IPS-NIHi11 (cell line): ENCODE results near the gene UBE2J1.

ENCODE experiments used
- DNase-seq: peaks from one replicate; pipeline ENCODE4 v3.0.0; 2012; ENCODE audit warnings: mixed read lengths, low spot score

Gene UBE2J1

DNA sequence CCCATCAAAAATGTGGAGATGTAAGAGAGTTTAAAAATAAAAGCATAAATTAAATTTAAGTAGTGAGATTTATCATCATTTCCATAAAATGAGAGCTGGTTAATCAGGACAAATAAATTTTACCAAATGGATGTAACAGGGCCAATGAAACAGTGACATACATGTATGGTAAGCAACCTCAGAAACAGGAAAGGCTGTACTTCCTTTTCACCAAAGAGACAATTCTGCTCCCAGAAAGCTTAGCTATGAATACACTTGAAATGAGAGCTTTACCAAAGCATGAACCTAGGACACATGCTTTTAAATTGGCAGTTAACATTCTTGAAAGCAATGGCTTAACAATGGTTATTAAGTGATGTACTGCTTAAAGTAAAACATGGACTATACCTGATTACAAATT lies 12.1 kb upstream of the UBE2J1 start:
- no peak for DNase-seq

GRCh38 chr6:89361171-89361570 lies 8.6 kb upstream of the UBE2J1 start:
- DNase-seq: no peak

DNA sequence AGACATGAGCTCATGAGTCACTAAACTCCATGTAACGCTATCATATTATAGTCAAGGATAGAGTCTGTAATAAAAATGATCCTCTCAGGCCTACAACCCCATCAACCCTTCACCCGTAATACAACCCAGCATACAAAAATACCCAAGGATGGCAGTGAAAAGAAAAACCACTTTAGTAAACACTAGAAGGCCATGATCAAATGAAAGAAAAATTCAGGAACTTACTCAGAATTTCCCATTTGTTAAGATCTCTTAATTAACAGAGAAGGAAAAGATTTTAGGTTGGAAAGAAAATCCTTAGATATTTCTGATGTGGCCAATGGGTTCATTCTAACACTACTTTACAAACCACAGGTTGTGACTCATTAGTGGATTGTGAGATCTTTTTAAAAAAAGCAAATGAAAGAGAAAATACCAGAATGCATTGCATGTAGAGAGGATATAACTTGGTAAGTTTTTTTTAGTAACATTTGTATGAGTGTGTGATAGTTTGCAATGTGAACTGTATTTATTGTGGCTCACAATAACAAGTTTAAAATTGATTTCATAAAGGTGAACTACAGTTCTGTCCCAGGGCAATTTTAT lies 8.0 kb upstream of the UBE2J1 start:
- DNase-seq: no peak

- DNase-seq: no peak
Measured at GRCh38 chr6:89359561-89359960, 7.0 kb upstream of the UBE2J1 start.

DNA sequence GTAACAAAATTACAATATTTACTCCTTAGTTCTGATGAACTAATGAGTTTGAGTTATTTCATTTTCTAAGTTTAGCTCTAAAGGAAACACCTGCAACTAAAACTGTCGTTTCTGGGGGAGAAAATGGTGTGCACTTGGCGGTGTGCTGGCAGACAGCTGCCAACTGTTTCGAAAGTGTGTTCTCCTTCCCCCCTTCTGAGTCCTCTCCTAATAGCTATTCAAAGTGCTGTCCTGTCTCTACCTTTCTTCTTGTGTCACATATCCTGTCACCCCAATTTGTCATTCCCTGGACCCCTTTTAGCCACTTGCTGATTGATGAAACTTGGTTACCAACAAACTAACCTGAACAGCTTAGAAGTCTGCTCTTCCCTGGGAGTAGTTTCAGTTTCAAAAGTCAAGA lies 4.9 kb upstream of the UBE2J1 start:
- no peak for DNase-seq

DNA sequence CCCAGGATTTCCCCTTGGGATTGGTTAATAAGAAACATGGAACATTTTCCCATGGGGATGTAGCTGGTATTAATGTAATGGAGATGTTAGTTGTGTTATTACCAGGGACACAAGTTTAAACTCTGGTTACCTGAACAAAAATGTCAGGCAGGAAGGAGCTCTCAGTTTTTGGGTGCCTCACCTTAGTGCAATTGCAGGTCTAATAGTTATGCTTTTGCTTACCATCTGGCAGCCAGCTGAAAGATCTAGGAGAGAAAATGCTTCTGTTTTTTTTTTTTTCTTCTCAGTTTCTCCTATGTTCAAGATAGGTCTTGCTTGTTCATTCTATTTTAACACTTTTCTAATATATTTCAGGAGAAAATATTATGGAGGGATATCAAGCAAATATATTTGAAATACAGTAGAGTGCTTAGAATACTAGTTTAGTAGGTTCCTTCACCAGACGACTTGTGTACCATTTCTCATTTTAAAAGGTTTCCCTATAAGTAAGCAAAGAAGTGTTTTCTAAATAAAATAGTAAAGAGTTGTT lies 4.2 kb upstream of the UBE2J1 start:
- DNase-seq: no peak

GRCh38 chr6:89355511-89356194 lies 3.1 kb upstream of the UBE2J1 start:
- no peak for DNase-seq

GRCh38 chr6:89353702-89354392 lies 1.3 kb upstream of the UBE2J1 start:
- DNase-seq: no peak

DNA sequence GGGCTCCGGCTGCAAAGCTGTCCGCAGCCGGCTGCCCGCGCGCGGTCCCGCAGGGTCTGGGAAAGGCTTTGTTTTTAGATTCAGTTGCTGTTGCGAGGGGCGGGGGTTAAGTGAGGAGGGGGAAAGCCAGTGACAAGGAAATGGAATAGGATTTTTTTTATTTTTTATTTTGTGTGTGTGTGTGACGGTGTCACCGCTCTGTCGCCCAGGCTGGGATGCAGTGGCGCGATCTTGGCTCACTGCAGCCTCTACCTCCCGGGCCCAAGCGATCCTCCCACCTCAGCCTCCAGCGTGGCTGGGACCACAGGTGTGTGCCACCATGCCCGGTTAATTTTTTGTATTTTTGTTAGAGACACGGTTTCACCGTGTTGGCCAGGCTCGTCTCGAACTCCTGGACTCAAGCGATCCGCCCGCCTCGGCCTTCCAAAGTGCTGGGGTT lies 615 bp upstream of the UBE2J1 start:
- no peak for DNase-seq

DNA sequence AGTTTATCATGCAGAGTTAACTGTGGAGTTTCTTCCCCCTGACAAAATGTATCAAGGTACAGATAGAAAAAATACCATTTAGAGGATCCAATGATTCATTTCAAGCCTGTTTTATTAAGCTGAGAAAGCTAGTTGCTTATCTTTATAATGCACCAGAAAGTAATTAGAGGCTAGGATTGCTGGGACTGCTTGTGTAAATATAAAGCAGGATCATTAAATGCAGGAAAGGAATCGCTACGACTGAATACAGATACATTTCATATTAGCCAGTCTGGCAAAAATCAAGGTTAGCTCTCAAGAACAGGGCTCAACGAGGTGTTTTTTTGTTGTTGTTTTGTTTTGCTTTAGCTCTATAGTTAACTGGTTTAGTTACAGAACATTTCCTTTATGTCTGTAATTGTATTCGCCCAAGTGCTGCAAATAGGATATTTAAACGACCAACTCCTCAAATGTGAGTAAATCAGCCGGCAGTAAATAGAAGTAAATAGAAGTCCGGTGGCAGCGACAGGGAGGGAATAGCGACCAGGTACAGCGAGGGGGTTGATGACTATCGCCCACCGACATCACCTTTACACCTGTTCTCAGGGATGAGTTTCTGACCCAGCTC lies 748 bp downstream of the UBE2J1 start:
- no peak for DNase-seq

GRCh38 chr6:89350281-89350966 lies 2.1 kb downstream of the UBE2J1 start:
- DNase-seq: no peak

- no peak for DNase-seq
Measured at GRCh38 chr6:89348372-89348771, 4.2 kb downstream of the UBE2J1 start.

DNA sequence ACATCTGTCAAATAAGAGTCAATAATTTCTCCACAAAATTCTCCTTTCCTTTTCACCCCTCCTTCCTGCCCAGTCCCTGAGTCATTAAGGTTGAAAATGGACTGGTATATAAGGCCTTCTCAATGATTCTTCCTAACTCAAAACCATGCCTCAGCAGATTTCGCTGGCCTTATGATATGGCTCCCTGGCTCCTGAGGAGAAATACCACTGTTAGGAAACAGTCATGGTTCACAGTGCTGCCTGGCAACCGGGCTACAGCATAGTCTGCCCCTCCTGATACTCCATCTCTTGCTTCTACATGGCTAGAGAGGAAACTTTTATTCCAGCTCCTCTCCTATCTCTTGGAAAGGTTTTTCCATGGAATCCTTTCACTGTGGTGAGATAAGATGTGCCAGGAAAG lies 4.7 kb downstream of the UBE2J1 start:
- no peak for DNase-seq

DNA sequence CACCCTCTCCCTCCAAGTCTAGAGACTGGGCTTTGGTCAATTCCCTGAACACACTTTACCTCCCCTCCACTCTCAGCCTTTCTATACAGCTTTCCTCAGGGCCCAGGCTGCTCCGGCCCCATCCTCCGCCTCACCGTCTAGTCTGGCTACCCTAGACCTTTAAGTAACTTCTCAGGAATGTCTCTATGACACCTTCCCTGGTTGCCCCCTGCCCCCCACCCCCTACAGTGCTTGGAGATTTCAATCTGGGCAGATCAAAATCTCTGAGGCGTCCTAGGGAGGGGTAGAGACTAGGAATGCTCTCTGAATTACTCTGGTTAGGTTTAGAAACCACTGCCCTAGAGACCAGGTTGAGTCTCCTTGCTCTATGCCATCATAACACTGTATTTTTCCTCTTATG lies 6.1 kb downstream of the UBE2J1 start:
- DNase-seq: no peak

DNA sequence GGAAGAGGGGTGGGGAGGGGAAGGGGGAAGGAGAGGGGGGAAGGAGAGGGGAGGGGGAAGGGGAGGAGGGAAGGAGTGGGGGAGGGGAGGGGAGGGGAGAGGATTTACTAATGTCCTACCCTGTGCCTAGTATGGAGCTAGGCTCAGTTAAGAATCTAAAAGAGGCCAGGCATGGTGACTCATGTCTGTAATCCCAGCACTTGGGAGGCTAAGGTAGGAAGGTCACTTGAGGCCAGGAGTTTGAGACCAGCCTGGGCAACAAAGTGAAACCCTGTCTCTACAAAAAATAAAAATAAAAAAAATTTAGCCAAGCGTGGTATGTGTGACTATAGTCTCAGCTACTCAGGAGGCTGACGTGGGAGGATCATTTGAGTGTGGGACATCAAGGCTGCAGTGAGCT lies 13.0 kb downstream of the UBE2J1 start:
- DNase-seq: no peak

GRCh38 chr6:89335164-89335563 lies 17.4 kb downstream of the UBE2J1 start:
- DNase-seq: no peak

DNA sequence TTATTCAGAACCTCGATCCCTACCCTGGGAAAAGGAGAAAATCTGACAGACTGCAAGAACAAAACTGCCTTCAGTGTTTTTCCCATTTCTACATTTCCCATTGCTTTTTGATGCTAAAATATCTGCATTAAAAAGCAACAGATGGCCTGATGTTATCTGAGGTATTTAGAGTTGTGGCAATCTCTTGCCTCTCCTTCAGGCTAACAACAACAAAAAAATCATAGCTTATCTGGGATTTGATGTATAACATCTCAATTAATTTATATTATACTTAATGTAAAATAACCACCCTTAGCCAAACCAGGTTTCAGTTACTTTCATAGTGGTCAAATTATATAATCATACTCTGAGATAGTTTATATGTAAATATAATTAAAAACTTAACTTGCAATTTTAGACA lies 21.6 kb downstream of the UBE2J1 start:
- DNase-seq: no peak

DNA sequence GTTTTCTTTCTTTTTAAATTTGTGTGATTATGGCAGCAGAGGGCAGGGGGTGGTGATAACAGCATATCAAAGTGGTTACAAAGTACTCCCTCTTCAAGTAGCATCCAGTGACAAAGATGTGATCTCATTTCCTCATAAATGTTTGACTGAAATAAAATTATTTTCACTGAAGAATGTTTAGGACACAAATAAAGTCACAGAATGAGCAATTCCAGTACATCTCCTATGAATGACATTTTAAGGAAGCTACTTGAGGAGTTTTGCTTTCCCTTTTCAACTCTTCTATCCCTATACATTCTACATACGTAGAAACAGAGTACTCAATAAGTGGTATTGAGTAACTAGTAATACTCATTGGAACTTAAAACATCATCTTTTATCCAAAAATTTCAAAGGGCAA lies 23.5 kb downstream of the UBE2J1 start:
- no peak for DNase-seq

DNA sequence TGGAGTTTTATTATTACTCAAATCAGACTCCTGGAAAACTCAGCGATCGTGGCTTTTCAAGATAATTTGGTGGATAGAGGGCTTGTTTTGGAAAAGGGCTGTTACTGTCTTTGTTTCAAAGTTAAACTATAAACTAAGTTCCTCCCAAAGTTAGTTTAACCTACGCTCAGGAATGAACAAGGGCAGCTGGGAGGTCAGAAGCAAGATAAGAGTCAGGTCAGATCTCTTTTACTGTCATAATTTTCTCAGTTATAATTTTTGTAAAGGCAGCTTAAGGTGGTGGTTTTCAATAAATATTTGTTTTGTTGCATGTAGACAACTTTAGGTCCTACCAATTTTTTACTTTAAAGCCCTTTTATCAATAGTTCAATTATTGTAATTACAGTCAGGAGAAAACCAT lies 28.2 kb downstream of the UBE2J1 start:
- DNase-seq: no peak

DNA sequence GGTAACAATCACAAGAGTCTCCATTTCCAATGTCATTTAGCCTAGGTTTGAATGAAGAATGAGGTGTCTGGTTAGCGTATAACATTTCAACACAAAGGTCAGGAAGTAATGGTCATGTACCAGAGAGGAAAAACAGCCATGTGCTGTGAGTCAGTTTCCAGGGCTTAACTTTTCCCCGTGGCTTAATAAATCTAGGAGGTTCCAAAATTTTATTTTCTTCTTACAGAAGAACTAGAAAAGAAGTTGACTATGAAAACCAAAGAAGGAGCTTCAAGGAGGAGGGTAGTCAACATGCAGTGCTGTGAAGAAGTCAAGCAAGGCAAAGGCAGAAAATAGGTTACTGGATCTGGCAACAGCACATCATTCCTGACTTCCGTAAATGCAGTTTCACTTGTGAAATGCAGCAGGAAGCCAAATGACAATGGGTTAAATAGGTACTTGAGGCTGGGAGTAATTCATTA lies 29.0 kb downstream of the UBE2J1 start:
- DNase-seq: no peak

DNA sequence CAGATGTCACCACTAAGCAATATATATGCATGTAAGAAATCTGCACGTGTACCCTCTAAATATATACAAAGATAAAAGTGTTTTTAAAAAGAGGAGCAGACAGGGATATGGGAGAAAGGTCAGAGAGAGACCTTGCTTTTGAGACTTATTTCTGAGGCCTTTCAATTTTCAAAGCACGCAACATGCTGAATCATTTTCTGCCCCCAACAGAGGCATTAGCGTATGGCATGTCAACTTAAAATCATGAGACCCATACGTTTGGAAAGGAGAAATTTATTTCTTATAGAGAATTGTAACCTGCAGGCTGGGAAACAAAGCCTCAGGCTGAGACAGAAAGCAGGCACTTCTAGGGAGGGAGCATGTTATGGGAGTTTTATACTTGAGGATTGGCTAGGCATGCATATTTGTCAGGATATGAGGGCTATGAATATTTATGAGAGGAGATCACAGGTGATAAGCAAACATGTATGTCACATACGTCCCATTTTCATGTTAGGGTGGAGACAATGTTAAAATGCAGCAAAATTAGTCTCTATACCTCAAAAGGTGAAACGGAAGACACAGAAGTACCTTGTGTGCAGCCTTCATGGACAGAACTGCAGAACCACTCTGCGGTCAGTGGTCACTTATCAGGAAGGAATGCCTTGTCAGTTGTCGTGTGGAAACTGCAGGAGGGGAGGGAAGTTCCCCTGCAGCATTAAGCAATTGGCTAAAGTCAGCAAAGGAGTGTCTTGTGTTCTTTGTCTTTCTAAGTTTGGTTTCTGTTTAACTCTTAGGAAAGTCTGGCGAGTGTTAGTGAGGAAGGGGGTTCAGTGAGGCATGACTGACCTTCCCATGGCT lies 31.2 kb downstream of the UBE2J1 start:
- DNase-seq: no peak
